PC-3 (cell line): ENCODE data around the gene AP3S1. TPM values are rescaled to one million over a fixed set of nuclear protein-coding genes. Genes with fewer than 3 reads are reported as not detected.

Source experiments
- ATAC-seq: fragments of 200-7000 bp; cut with Tn5 transposase; 2 replicates; pipeline ENCODE4 v1.9.1; 2020; ENCODE audit warnings: mild to moderate bottlenecking, moderate library complexity
- BruUV-seq: library from RNA; stranded (reverse); fragments of 400-500 nt; replicated peaks from 2 replicates; lab custom pipeline; 2021; lab: Mats Ljungman, UMichigan
- CTCF ChIA-PET: fragments of 300-600 bp; sonication (Branson Sonifier 250); formaldehyde crosslinking; loops from one replicate; lab custom pipeline; 2022; ENCODE audit warnings: antibody characterized with exemption; lab: Charles Lee
- POLR2A ChIA-PET: fragments of 300-600 bp; sonication (Branson Sonifier 250); formaldehyde crosslinking; loops from one replicate; lab custom pipeline; 2022; ENCODE audit warnings: antibody characterized with exemption; ENCODE audit not compliant: unreplicated experiment; lab: Charles Lee
- DNase-seq: peaks from one replicate; pipeline ENCODE4 v3.0.0-alpha.2; 2015
- H2AFZ ChIP-seq: fragments of 300-600 bp; sonication (generic); 2 replicates; pipeline ENCODE4 v1.6.0; 2016; ENCODE audit warnings: antibody characterized with exemption, low read length
- H3F3A ChIP-seq: fragments of 300-600 bp; sonication (generic); one replicate; pipeline ENCODE4 v1.6.0; 2017; ENCODE audit warnings: antibody characterized with exemption, low read length, control low read depth, mild to moderate bottlenecking; ENCODE audit not compliant: unreplicated experiment
- H3K27ac ChIP-seq: fragments of 300-600 bp; sonication (generic); 2 replicates; pipeline ENCODE4 v1.5.1; 2016; ENCODE audit warnings: mild to moderate bottlenecking, low read length
- H3K27me3 ChIP-seq: fragments of 300-600 bp; sonication (generic); 2 replicates; pipeline ENCODE4 v1.6.1; 2016; ENCODE audit warnings: low read length, mixed read lengths
- H3K36me3 ChIP-seq: fragments of 300-600 bp; sonication (generic); 2 replicates; pipeline ENCODE4 v1.6.1; 2016; ENCODE audit warnings: low read depth, mixed run types, low read length, mixed read lengths
- H3K4me1 ChIP-seq: fragments of 300-600 bp; sonication (generic); 2 replicates; pipeline ENCODE4 v1.5.1; 2016; ENCODE audit warnings: low read length; ENCODE audit not compliant: insufficient read depth
- H3K4me2 ChIP-seq: fragments of 300-600 bp; sonication (generic); 2 replicates; pipeline ENCODE4 v1.6.0; 2016; ENCODE audit warnings: low read length
- H3K4me3 ChIP-seq: fragments of 300-600 bp; sonication (generic); 2 replicates; pipeline ENCODE4 v1.5.1; 2016; ENCODE audit warnings: mild to moderate bottlenecking, low read length, mixed read lengths
- H3K79me2 ChIP-seq: fragments of 300-600 bp; sonication (generic); 2 replicates; pipeline ENCODE4 v1.6.1; 2017; ENCODE audit warnings: low read length, mixed read lengths
- H3K9ac ChIP-seq: fragments of 300-600 bp; sonication (generic); 2 replicates; pipeline ENCODE4 v1.6.0; 2016; ENCODE audit warnings: mild to moderate bottlenecking, low read length
- H3K9me2 ChIP-seq: fragments of 300-600 bp; sonication (generic); replicated peaks from 2 replicates; pipeline ENCODE4 v1.6.1; 2016; ENCODE audit warnings: mixed run types, low read length, mixed read lengths
- H3K9me3 ChIP-seq: fragments of 300-600 bp; sonication (generic); 2 replicates; pipeline ENCODE4 v1.6.1; 2016; ENCODE audit warnings: low read length, mixed read lengths
- H4K20me1 ChIP-seq: fragments of 300-600 bp; sonication (generic); 2 replicates; pipeline ENCODE4 v1.6.1; 2016; ENCODE audit warnings: low read length, mixed read lengths
- EZH2 ChIP-seq: fragments of 300-600 bp; sonication (generic); IDR thresholded peaks from one replicate; pipeline ENCODE4 v1.6.1; 2017; ENCODE audit warnings: antibody characterized with exemption, mild to moderate bottlenecking, low read length; ENCODE audit not compliant: unreplicated experiment
- EZH2phosphoT487 ChIP-seq: fragments of 300-600 bp; sonication (generic); IDR thresholded peaks from 2 replicates; pipeline ENCODE4 v1.6.1; 2018; ENCODE audit warnings: mild to moderate bottlenecking, antibody characterized with exemption, low read length, borderline replicate concordance
- intact Hi-C: fragments of 100-400 bp; cut with micrococcal nuclease; formaldehyde crosslinking; loops from 2 replicates; pipeline ENCODE4 v1.9.0; 2023
- total RNA-seq: library from RNA; depleted of rRNA; stranded (reverse); fragments of >200 nt; gene quantifications from 2 replicates; pipeline ENCODE4 v1.2.3, GENCODE V29; 2014
- TF ChIP-seq, protein P1 (sequence below): fragments of 300-600 bp; sonication (generic); conservative IDR thresholded peaks from 2 replicates; pipeline ENCODE4 v1.5.1; 2017; ENCODE audit warnings: antibody characterized with exemption, low read depth, mild to moderate bottlenecking, low read length

The AP3S1 gene
- total RNA-seq, 1 experiment from 2014 or later: 48.2 TPM

DNA sequence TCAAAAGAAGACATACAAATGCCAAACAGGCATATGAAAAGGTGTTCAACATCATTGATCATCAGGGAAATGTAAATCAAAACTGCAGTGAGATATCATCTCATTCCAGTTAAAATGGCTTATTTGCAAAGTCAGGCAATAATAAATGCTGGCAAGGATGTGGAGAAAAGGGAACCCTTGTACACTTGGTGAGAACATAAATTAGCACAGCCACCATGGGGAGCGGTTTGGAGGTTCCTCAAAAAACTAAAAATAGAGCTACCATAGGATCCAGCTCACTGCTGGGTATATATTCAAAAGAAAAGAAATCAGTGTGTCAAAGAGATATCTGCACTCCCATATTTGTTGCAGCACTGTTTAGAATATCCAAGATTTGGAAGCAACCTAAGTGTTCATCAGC lies 50.3 kb downstream of the AP3S1 start:
- Histone ChIP-seq H3K9me2 (no peaks in the 10 kb centered on the region), H2AFZ (no peak overlapping the region), H3K9me3 (no peaks in the 10 kb centered on the region), H3K27me3 (no peaks in the 10 kb centered on the region), H3K79me2 (no peaks in the 10 kb centered on the region), H3K4me3 (no peak overlapping the region), H3K36me3 (no peaks in the 10 kb centered on the region), H4K20me1 (no peaks in the 10 kb centered on the region), H3K9ac (no peak overlapping the region), H3K27ac (no peak overlapping the region), H3K4me1 (peaks cover 11% of the 10 kb centered on the region), H3F3A (no peaks in the 10 kb centered on the region), H3K4me2 (no peak overlapping the region)
- no TSS peak for BruUV-seq
- no peak for TF ChIP-seq EZH2phosphoT487
- no peak for TF ChIP-seq EZH2
- TF ChIP-seq, protein P1, sequence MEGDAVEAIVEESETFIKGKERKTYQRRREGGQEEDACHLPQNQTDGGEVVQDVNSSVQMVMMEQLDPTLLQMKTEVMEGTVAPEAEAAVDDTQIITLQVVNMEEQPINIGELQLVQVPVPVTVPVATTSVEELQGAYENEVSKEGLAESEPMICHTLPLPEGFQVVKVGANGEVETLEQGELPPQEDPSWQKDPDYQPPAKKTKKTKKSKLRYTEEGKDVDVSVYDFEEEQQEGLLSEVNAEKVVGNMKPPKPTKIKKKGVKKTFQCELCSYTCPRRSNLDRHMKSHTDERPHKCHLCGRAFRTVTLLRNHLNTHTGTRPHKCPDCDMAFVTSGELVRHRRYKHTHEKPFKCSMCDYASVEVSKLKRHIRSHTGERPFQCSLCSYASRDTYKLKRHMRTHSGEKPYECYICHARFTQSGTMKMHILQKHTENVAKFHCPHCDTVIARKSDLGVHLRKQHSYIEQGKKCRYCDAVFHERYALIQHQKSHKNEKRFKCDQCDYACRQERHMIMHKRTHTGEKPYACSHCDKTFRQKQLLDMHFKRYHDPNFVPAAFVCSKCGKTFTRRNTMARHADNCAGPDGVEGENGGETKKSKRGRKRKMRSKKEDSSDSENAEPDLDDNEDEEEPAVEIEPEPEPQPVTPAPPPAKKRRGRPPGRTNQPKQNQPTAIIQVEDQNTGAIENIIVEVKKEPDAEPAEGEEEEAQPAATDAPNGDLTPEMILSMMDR: no peak
- DNase-seq (no peak), ATAC-seq (no peak)
- ChIA-PET CTCF (no interaction called here), POLR2A (no interaction called here)
- intact Hi-C loops: no loop called here

DNA sequence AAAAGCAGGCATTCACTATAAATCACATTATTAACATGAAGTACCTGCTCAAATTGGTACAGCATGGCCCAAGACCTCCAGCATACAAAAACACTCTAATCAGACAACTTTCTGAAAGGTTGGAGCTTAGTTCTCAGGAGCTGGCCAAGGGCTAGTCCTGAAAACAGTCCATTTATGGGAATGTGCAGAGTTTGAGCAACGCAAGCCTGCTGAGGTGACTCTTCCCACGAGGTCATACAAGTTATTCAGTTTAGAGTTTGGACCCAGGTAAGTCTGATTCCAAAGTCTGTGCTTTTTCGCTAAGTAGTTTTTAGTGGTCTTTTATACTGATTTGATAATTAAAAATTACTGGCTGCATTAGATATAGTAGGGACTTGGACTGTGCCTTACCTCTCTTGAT lies 52.6 kb downstream of the AP3S1 start:
- DNase-seq (no peak), ATAC-seq (no peak)
- Histone ChIP-seq H2AFZ (no peak overlapping the region), H3F3A (no peaks in the 10 kb centered on the region), H4K20me1 (no peaks in the 10 kb centered on the region), H3K4me1 (peaks cover 19% of the 10 kb centered on the region), H3K9ac (no peak overlapping the region), H3K9me2 (no peaks in the 10 kb centered on the region), H3K27me3 (no peaks in the 10 kb centered on the region), H3K27ac (no peak overlapping the region), H3K36me3 (no peaks in the 10 kb centered on the region), H3K4me2 (no peak overlapping the region), H3K4me3 (no peak overlapping the region), H3K79me2 (no peaks in the 10 kb centered on the region), H3K9me3 (no peaks in the 10 kb centered on the region)
- TF ChIP-seq EZH2 (no peak), EZH2phosphoT487 (no peak)
- TF ChIP-seq, protein P1: no peak
- CTCF ChIA-PET: no interaction called here
- intact Hi-C loops: no loop called here
- POLR2A ChIA-PET: no interaction called here
- no TSS peak for BruUV-seq

DNA sequence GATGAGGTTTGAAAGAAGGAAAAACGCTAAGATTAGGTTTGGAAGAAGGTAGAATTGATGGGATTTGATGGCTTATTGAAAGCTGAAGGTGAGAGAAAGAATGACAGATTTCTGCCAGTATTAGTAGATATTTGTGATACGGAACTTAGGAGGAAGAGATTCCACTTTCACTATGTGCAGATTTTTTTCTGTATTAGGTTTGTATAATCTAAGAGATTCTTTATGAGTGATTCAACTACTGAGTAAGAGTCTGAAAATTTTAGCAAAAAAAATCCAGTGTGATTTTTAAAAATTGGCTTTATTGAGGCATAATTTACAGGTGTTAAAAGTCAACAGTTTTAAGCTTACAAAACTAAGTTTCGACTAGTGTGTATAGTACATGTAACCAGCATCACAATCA lies 54.1 kb downstream of the AP3S1 start:
- peaks cover 19% of the 10 kb centered on the region for H3K4me1 ChIP-seq
- no peaks in the 10 kb centered on the region for H3K27me3 ChIP-seq
- H4K20me1 ChIP-seq: no peaks in the 10 kb centered on the region
- no peak overlapping the region for H2AFZ ChIP-seq
- H3K4me3 ChIP-seq: 0 out of 2 replicates have a peak overlapping the region, but pooled peaks have one; percentile 25
- BruUV-seq: no TSS peak
- POLR2A ChIA-PET: no interaction called here
- no peak overlapping the region for H3K27ac ChIP-seq
- ATAC-seq (peak; percentile 53), DNase-seq (peak; percentile 32)
- CTCF ChIA-PET: no interaction called here
- peak overlapping the region; percentile 62 for H3K4me2 ChIP-seq
- intact Hi-C loops: no loop called here
- H3K9me2 ChIP-seq: no peaks in the 10 kb centered on the region
- no peaks in the 10 kb centered on the region for H3K9me3 ChIP-seq
- TF ChIP-seq, protein P1: no peak
- TF ChIP-seq EZH2: no peak
- TF ChIP-seq EZH2phosphoT487: no peak
- H3K36me3 ChIP-seq: no peaks in the 10 kb centered on the region
- H3F3A ChIP-seq: no peaks in the 10 kb centered on the region
- H3K9ac ChIP-seq: no peak overlapping the region
- no peaks in the 10 kb centered on the region for H3K79me2 ChIP-seq
